Fibroblast of lung (primary cell): ENCODE results near the gene BAZ2B.

Experiments
- EZH2 ChIP-seq: IDR thresholded peaks from 2 replicates; pipeline ENCODE4 v1.5.1; 2012; ENCODE audit warnings: low read length, control low read depth, mild to moderate bottlenecking; ENCODE audit errors: missing control alignments
- TF ChIP-seq, protein P1 (sequence below), 2 donors: IDR thresholded peaks in 1 of 2; conservative IDR thresholded peaks in 1 of 2; 1 replicate in 1 of 2; 2 replicates in 1 of 2; pipeline ENCODE4 v1.5.1; 2011 to 2012; ENCODE audit warnings: low read length in 2 of 2, control low read depth in 1 of 2, inconsistent platforms in 1 of 2, low read depth in 1 of 2, mild to moderate bottlenecking in 1 of 2

DNA sequence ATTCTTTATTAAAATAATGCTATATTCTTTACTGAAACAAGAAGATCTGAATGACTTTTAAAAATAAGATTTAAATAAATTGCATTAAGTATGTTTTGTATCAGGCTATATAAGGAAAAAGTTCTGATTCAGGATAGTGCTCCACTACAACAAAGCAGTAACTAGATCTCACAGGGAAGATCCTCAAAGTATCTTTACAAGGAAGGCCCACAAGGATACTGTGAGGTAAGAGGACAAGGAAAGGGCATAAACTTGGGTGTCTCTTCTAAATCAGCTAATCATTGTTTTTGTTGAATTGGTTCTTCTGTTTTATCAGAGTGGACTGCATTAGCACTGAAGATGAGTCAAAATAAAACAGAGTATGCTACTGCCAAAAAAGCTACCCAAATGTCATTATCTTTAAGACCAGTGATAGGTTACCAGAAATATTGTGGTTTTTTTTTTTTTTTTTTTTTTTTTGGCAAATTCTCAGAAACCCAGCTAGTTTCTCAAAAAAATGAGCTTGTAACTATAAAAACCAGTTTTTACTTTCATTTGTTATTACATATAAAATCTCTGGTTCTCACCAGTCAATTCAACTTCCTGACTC, 160.9 kb downstream of the BAZ2B start:
- TF ChIP-seq, protein P1, sequence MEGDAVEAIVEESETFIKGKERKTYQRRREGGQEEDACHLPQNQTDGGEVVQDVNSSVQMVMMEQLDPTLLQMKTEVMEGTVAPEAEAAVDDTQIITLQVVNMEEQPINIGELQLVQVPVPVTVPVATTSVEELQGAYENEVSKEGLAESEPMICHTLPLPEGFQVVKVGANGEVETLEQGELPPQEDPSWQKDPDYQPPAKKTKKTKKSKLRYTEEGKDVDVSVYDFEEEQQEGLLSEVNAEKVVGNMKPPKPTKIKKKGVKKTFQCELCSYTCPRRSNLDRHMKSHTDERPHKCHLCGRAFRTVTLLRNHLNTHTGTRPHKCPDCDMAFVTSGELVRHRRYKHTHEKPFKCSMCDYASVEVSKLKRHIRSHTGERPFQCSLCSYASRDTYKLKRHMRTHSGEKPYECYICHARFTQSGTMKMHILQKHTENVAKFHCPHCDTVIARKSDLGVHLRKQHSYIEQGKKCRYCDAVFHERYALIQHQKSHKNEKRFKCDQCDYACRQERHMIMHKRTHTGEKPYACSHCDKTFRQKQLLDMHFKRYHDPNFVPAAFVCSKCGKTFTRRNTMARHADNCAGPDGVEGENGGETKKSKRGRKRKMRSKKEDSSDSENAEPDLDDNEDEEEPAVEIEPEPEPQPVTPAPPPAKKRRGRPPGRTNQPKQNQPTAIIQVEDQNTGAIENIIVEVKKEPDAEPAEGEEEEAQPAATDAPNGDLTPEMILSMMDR (conservative IDR thresholded peaks at IDR 0.05 in 1 of 2, IDR thresholded peaks at IDR 0.05 in 1 of 2; ENCODE audit: low read depth in 1 of 2, low read length in 2 of 2) = no peak
- no peak for TF ChIP-seq EZH2
